ENCODE results near the gene TRHDE. TPM values are rescaled to one million over a fixed set of nuclear protein-coding genes. Genes with fewer than 3 reads are reported as not detected.

TRHDE gene
- total RNA-seq, 1 donor from 2014 or later, result 12.5 TPM

DNA sequence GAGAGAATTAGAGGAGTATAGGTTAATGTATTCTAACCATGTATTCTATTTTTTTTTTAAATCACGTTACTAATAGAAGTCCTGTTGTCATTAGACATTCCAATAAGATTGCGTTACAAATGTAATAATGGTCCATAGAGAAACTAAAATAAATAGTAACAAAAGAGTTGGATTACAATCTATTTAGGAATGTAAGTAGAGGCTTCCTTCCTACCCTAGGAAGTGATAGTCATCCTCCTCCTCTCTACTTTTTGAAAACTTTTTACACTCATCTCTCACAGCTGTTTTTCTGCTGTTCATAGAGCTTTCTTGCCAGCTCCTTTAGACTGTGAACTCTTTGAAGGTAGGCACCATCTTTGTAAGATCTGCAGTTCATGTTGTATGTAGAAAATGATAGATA lies 23.6 kb downstream of the TRHDE start:
- intact Hi-C loops (cut with DNase I), result no loop called here
- Histone ChIP-seq H3K9me3 (no peaks in the 10 kb centered on the region), H3K4me1 (no peaks in the 10 kb centered on the region), H3K27ac (no peak overlapping the region), H3K4me3 (no peak overlapping the region), H3K36me3 (no peaks in the 10 kb centered on the region), H3K27me3 (ENCODE audit: low read depth) (no peaks in the 10 kb centered on the region)
- ATAC-seq (no peak), DNase-seq (no peak)
- TF ChIP-seq, protein P1, sequence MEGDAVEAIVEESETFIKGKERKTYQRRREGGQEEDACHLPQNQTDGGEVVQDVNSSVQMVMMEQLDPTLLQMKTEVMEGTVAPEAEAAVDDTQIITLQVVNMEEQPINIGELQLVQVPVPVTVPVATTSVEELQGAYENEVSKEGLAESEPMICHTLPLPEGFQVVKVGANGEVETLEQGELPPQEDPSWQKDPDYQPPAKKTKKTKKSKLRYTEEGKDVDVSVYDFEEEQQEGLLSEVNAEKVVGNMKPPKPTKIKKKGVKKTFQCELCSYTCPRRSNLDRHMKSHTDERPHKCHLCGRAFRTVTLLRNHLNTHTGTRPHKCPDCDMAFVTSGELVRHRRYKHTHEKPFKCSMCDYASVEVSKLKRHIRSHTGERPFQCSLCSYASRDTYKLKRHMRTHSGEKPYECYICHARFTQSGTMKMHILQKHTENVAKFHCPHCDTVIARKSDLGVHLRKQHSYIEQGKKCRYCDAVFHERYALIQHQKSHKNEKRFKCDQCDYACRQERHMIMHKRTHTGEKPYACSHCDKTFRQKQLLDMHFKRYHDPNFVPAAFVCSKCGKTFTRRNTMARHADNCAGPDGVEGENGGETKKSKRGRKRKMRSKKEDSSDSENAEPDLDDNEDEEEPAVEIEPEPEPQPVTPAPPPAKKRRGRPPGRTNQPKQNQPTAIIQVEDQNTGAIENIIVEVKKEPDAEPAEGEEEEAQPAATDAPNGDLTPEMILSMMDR (IDR thresholded peaks at IDR 0.05), result no peak

DNA sequence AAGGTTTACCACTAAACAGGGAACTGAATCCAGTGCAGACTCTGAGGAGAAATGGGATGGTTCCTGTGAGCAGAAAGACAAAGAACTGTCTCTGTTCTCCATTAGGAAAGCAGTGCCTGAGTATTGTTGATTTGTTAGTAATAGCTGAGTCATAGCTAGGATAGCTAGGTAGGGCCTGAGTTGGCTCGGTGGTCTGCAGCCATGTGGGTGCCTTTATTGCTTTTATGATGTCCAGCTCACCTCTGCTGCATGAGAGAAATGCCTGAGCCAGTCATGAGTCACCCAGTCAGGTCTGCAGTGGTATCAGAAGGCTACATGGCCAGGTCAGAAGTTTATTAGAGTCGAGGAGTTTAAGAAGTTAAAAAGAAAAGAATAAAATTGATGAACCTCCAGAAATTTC lies 24.2 kb downstream of the TRHDE start:
- Histone ChIP-seq H3K36me3 (no peaks in the 10 kb centered on the region), H3K27me3 (ENCODE audit: low read depth) (no peaks in the 10 kb centered on the region), H3K27ac (no peak overlapping the region), H3K4me3 (no peak overlapping the region), H3K9me3 (no peaks in the 10 kb centered on the region), H3K4me1 (no peaks in the 10 kb centered on the region)
- intact Hi-C loops (cut with DNase I), result no loop called here
- DNase-seq, result no peak
- TF ChIP-seq, protein P1 (IDR thresholded peaks at IDR 0.05), result no peak
- ATAC-seq, result no peak

DNA sequence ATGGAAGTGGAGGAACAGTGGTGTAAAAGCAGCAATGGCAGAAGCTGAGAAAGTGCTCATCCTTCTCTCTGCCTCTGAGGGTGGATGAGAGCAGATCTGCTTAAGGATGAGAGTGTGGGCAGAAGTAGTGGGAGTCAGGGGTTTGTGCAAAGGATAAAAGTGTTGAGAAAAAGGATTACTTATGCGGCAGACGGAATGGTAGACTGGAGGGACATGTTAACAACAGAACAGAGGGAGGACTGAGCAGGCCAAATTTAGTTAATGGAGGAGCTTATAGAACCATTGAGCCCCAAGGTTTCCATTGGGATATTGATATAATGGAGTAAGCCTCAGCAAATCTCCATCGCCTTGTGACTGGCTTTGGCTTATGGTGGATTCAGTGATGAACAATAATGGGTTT lies 25.5 kb downstream of the TRHDE start:
- Histone ChIP-seq H3K27me3 (ENCODE audit: low read depth) (no peaks in the 10 kb centered on the region), H3K9me3 (no peaks in the 10 kb centered on the region), H3K27ac (no peak overlapping the region), H3K36me3 (no peaks in the 10 kb centered on the region), H3K4me3 (no peak overlapping the region), H3K4me1 (no peaks in the 10 kb centered on the region)
- intact Hi-C loops (cut with DNase I), result no loop called here
- DNase-seq, result no peak
- TF ChIP-seq, protein P1 (IDR thresholded peaks at IDR 0.05), result no peak
- no peak for ATAC-seq

DNA sequence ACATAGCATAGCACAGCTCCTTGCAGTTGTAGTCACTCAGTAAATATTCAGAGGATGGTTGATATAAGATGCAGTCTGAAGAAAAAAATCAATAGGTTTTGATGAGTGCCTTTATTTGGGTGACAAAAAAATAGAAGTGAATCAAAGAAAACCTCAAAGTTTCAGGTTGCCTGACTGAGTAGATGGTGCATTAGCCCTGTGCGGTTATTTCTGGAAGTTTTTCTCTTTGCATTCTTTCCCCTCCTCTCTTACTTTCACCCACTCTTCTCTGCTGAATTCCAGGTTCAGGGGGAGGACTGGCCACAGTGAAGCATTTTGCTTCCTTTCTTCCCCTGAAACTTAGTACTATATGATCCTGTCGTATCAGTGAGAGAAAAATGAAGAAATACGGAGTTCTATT lies 28.6 kb downstream of the TRHDE start:
- ATAC-seq, result no peak
- no peaks in the 10 kb centered on the region for H3K36me3 ChIP-seq
- no peaks in the 10 kb centered on the region for H3K9me3 ChIP-seq
- H3K27ac ChIP-seq, result no peak overlapping the region
- intact Hi-C loops (cut with DNase I), result no loop called here
- no peaks in the 10 kb centered on the region for H3K4me1 ChIP-seq
- no peak overlapping the region for H3K4me3 ChIP-seq
- no peaks in the 10 kb centered on the region for H3K27me3 ChIP-seq (ENCODE audit: low read depth)
- DNase-seq, result no peak
- TF ChIP-seq, protein P1 (IDR thresholded peaks at IDR 0.05), result no peak

DNA sequence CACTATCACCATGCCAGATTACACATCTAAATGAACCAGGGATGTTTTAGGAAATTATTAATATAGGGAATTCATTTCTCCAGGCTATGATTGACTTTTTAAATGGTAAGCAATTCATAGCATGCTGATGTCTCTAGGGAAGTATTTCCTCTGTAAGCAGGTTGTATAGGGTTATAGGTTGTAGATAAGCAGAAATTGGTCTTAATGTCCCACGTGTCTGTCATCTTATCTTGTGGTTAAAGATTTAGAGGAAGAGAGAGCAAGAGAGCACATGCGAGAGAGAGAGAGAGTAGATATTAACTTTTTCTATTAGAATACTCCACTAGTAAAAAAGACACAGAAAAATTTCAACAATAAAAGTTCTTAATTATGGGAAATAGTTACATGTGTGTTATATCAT lies 32.6 kb downstream of the TRHDE start:
- TF ChIP-seq, protein P1 (IDR thresholded peaks at IDR 0.05), result no peak
- H3K27ac ChIP-seq, result no peak overlapping the region
- ATAC-seq, result no peak
- no peak overlapping the region for H3K4me3 ChIP-seq
- no peak for DNase-seq
- H3K9me3 ChIP-seq, result no peaks in the 10 kb centered on the region
- H3K27me3 ChIP-seq (ENCODE audit: low read depth), result no peaks in the 10 kb centered on the region
- no peaks in the 10 kb centered on the region for H3K36me3 ChIP-seq
- intact Hi-C loops (cut with DNase I), result no loop called here
- H3K4me1 ChIP-seq, result no peaks in the 10 kb centered on the region

DNA sequence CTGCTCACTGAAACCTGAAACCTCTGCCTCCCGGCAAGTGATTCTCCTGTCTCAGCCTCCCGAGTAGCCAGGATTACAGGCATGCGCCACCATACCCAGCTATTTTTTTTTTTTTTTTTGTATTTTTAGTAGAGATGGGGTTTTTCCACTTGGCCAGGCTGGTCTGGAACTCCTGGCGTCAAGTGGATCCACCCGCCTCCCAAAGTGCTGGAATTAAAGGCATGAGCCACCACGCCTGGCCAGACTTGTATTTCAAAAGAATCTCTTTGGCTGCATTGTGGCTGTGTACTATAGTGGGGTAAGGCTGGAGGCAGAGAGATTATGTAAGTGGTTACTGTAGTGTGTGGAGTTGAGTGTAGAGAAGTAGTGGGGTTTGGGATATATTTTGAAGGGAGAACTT lies 35.1 kb downstream of the TRHDE start:
- H3K4me1 ChIP-seq, result no peaks in the 10 kb centered on the region
- no peaks in the 10 kb centered on the region for H3K27me3 ChIP-seq (ENCODE audit: low read depth)
- no peak for ATAC-seq
- H3K27ac ChIP-seq, result no peak overlapping the region
- no peak overlapping the region for H3K4me3 ChIP-seq
- H3K9me3 ChIP-seq, result no peaks in the 10 kb centered on the region
- H3K36me3 ChIP-seq, result no peaks in the 10 kb centered on the region
- no peak for DNase-seq
- TF ChIP-seq, protein P1 (IDR thresholded peaks at IDR 0.05), result no peak
- intact Hi-C loops (cut with DNase I), result no loop called here

All from lower lobe of right lung (tissue), 2 donors.